ENCODE results near the gene RXFP1. TPM values are rescaled to one million over a fixed set of nuclear protein-coding genes. Genes with fewer than 3 reads are reported as not detected.

The RXFP1 gene
- polyA plus RNA-seq, 1 donor from 2014 or later, result 0.12 TPM

DNA sequence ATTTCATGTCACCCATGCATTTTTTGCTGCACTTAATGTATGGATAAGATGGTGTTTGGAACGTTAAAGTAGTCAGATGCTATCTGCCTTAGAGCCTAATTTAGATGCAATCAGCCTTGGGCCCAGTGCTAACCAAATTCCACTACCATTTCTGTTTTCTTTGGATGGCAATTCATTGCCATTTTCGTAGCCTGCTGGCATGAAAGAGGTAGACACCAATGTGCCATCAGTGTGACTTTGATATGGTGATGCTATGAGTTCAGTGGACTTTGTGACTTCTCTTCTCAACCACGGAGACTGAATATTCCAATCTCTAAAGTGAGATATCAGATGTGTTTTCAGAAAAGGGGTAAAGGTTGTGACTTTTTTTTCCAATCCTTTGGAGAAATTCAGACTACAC lies 152.0 kb downstream of the RXFP1 start:
- peaks cover 28% of the 10 kb centered on the region for H3K79me2 ChIP-seq (replicated peaks; ENCODE audit: insufficient read depth, low read length)
- no peaks in the 10 kb centered on the region for H3F3A ChIP-seq (ENCODE audit: insufficient read depth, low read length, poor library complexity, severe bottlenecking)
- H2AFZ ChIP-seq (ENCODE audit: low read depth, low read length), result no peak overlapping the region
- no peaks in the 10 kb centered on the region for H3K9me2 ChIP-seq (ENCODE audit: insufficient read depth, low read length)
- H3K9me3 ChIP-seq (ENCODE audit: low read length), result no peaks in the 10 kb centered on the region
- H3K27me3 ChIP-seq (ENCODE audit: insufficient read depth, low read depth, low read length), result no peaks in the 10 kb centered on the region
- no peaks in the 10 kb centered on the region for H3K36me3 ChIP-seq (ENCODE audit: insufficient read depth, low read length)
- H3K9ac ChIP-seq (ENCODE audit: low read length), result no peak overlapping the region
- H3K4me2 ChIP-seq (ENCODE audit: low read length), result no peak overlapping the region
- TF ChIP-seq, protein P1, sequence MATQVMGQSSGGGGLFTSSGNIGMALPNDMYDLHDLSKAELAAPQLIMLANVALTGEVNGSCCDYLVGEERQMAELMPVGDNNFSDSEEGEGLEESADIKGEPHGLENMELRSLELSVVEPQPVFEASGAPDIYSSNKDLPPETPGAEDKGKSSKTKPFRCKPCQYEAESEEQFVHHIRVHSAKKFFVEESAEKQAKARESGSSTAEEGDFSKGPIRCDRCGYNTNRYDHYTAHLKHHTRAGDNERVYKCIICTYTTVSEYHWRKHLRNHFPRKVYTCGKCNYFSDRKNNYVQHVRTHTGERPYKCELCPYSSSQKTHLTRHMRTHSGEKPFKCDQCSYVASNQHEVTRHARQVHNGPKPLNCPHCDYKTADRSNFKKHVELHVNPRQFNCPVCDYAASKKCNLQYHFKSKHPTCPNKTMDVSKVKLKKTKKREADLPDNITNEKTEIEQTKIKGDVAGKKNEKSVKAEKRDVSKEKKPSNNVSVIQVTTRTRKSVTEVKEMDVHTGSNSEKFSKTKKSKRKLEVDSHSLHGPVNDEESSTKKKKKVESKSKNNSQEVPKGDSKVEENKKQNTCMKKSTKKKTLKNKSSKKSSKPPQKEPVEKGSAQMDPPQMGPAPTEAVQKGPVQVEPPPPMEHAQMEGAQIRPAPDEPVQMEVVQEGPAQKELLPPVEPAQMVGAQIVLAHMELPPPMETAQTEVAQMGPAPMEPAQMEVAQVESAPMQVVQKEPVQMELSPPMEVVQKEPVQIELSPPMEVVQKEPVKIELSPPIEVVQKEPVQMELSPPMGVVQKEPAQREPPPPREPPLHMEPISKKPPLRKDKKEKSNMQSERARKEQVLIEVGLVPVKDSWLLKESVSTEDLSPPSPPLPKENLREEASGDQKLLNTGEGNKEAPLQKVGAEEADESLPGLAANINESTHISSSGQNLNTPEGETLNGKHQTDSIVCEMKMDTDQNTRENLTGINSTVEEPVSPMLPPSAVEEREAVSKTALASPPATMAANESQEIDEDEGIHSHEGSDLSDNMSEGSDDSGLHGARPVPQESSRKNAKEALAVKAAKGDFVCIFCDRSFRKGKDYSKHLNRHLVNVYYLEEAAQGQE (IDR thresholded peaks at IDR 0.05; ENCODE audit: borderline replicate concordance), result no peak
- TF ChIP-seq, protein P2, sequence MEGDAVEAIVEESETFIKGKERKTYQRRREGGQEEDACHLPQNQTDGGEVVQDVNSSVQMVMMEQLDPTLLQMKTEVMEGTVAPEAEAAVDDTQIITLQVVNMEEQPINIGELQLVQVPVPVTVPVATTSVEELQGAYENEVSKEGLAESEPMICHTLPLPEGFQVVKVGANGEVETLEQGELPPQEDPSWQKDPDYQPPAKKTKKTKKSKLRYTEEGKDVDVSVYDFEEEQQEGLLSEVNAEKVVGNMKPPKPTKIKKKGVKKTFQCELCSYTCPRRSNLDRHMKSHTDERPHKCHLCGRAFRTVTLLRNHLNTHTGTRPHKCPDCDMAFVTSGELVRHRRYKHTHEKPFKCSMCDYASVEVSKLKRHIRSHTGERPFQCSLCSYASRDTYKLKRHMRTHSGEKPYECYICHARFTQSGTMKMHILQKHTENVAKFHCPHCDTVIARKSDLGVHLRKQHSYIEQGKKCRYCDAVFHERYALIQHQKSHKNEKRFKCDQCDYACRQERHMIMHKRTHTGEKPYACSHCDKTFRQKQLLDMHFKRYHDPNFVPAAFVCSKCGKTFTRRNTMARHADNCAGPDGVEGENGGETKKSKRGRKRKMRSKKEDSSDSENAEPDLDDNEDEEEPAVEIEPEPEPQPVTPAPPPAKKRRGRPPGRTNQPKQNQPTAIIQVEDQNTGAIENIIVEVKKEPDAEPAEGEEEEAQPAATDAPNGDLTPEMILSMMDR (IDR thresholded peaks at IDR 0.05; ENCODE audit: poor library complexity, severe bottlenecking), result no peak
- no peak for TF ChIP-seq SMC3 (conservative IDR thresholded peaks at IDR 0.05; ENCODE audit: poor library complexity)
- no peak for TF ChIP-seq EZH2 (IDR thresholded peaks at IDR 0.05; ENCODE audit: borderline replicate concordance, insufficient read depth, low read length, poor library complexity, severe bottlenecking)
- no peak for TF ChIP-seq EP300 (conservative IDR thresholded peaks at IDR 0.05; ENCODE audit: poor library complexity, severe bottlenecking)
- no peak for TF ChIP-seq TAF1 (IDR thresholded peaks at IDR 0.05; ENCODE audit: low read depth)
- TF ChIP-seq RAD21 (conservative IDR thresholded peaks at IDR 0.05), result no peak
- no peak for TF ChIP-seq POLR2AphosphoS5 (IDR thresholded peaks at IDR 0.05)
- TF ChIP-seq MXI1 (conservative IDR thresholded peaks at IDR 0.05; ENCODE audit: poor library complexity, severe bottlenecking), result no peak
- no peaks in the 10 kb centered on the region for H4K20me1 ChIP-seq (ENCODE audit: insufficient read depth)
- no peak overlapping the region for H3K27ac ChIP-seq (ENCODE audit: low read length)
- H3K4me3 ChIP-seq (ENCODE audit: low read length), result no peak overlapping the region

DNA sequence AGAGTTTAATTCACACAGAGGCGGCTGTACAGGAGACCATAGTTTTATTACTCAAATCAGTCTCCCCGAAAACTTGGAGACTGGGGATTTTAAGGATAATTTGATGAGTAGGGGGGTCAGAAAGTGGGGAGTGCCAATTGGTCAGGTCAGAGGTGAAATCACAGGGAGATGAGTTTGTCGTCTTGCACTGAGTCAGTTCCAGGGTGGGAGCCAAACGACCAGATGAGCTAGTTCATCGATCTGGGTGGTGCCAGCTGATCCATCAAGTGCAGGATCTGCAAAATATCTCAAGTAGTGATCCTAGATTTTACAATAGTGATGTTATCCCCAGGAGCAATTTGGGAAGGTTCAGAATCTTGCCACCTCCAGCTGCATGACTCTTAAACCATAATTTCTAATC lies 154.4 kb downstream of the RXFP1 start:
- no peak overlapping the region for H3K9ac ChIP-seq (ENCODE audit: low read length)
- H3K36me3 ChIP-seq (ENCODE audit: insufficient read depth, low read length), result no peaks in the 10 kb centered on the region
- no peaks in the 10 kb centered on the region for H3K27me3 ChIP-seq (ENCODE audit: insufficient read depth, low read depth, low read length)
- H3K9me2 ChIP-seq (ENCODE audit: insufficient read depth, low read length), result no peaks in the 10 kb centered on the region
- no peak overlapping the region for H3K4me3 ChIP-seq (ENCODE audit: low read length)
- no peaks in the 10 kb centered on the region for H4K20me1 ChIP-seq (ENCODE audit: insufficient read depth)
- H3K79me2 ChIP-seq (replicated peaks; ENCODE audit: insufficient read depth, low read length), result peaks cover 7% of the 10 kb centered on the region
- H3K9me3 ChIP-seq (ENCODE audit: low read length), result no peaks in the 10 kb centered on the region
- H3F3A ChIP-seq (ENCODE audit: insufficient read depth, low read length, poor library complexity, severe bottlenecking), result no peaks in the 10 kb centered on the region
- no peak overlapping the region for H2AFZ ChIP-seq (ENCODE audit: low read depth, low read length)
- no peak for TF ChIP-seq POLR2AphosphoS5 (IDR thresholded peaks at IDR 0.05)
- TF ChIP-seq, protein P1 (IDR thresholded peaks at IDR 0.05; ENCODE audit: borderline replicate concordance), result no peak
- TF ChIP-seq RAD21 (conservative IDR thresholded peaks at IDR 0.05), result no peak
- no peak for TF ChIP-seq SMC3 (conservative IDR thresholded peaks at IDR 0.05; ENCODE audit: poor library complexity)
- TF ChIP-seq EP300 (conservative IDR thresholded peaks at IDR 0.05; ENCODE audit: poor library complexity, severe bottlenecking), result no peak
- TF ChIP-seq EZH2 (IDR thresholded peaks at IDR 0.05; ENCODE audit: borderline replicate concordance, insufficient read depth, low read length, poor library complexity, severe bottlenecking), result no peak
- no peak for TF ChIP-seq MXI1 (conservative IDR thresholded peaks at IDR 0.05; ENCODE audit: poor library complexity, severe bottlenecking)
- TF ChIP-seq TAF1 (IDR thresholded peaks at IDR 0.05; ENCODE audit: low read depth), result no peak
- TF ChIP-seq, protein P2 (IDR thresholded peaks at IDR 0.05; ENCODE audit: poor library complexity, severe bottlenecking), result no peak
- H3K4me2 ChIP-seq (ENCODE audit: low read length), result no peak overlapping the region
- H3K27ac ChIP-seq (ENCODE audit: low read length), result no peak overlapping the region

All from neural cell (in vitro differentiated cells).